Motor neuron (in vitro differentiated cells): ENCODE results near the gene STC2. TPM values are rescaled to one million over a fixed set of nuclear protein-coding genes. Genes with fewer than 3 reads are reported as not detected.

ENCODE experiments used
- ATAC-seq, 8 experiments: fragments of 200-7000 bp; cut with Tn5 transposase; replicated peaks in 6 of 8; 2 replicates each; pipeline ENCODE4 v1.8.0; 2021; ENCODE audit warnings: mild to moderate bottlenecking in 8 of 8, moderate library complexity in 8 of 8
- H3K27ac ChIP-seq, 2 donors: fragments of 250-450 bp; sonication (Bioruptor Pico); 2 replicates each; pipeline ENCODE4 v1.9.0; 2021; ENCODE audit warnings: antibody characterized with exemption in 2 of 2, mild to moderate bottlenecking in 2 of 2, moderate library complexity in 1 of 2
- H3K4me1 ChIP-seq, 2 donors: fragments of 250-450 bp; sonication (Bioruptor Pico); replicated peaks in 1 of 2; 2 replicates each; pipeline ENCODE4 v1.6.1; 2021; ENCODE audit warnings: antibody characterized with exemption in 2 of 2, mild to moderate bottlenecking in 2 of 2, moderate library complexity in 1 of 2
- H3K4me3 ChIP-seq, 5 donors: fragments of 250-450 bp; sonication (Bioruptor Pico); 2 replicates each; pipeline ENCODE4 v1.9.0; 2021; ENCODE audit warnings: antibody characterized with exemption in 5 of 5, mild to moderate bottlenecking in 5 of 5, moderate library complexity in 4 of 5
- WGBS, 10 experiments: fragments of 450-650 bp; shearing (Covaris generic); methylation state at CpG; one replicate each; pipeline ENCODE4 v1.0.0; 2022; 5-methylcytosine and 5-hydroxymethylcytosine counted together
- in situ Hi-C, 9 experiments: fragments of 400-800 bp; cut with MboI; loops; one replicate each; pipeline ENCODE4 v1.15.0; 2021; ENCODE audit warnings: low sequenced_read_pairs in 9 of 9, low pct_unique_long_range_greater_than_20kb in 2 of 9; ENCODE audit not compliant: unreplicated experiment in 9 of 9
- total RNA-seq, 8 experiments: library from RNA; unstranded; fragments of 300-600 nt; gene quantifications; 2 replicates each; pipeline versions ENCODE4 v1.2.3 to v1.2.4, GENCODE V29; 2022

Gene STC2
- total RNA-seq, 8 experiments from 2014 or later, result 2.3 to 92.3 (median 13.9) TPM

GRCh38 chr5:173283318-173284288 lies 44.6 kb downstream of the STC2 start:
- peaks cover 0 to 2% of the 10 kb centered on the region in 2 donors for H3K4me1 ChIP-seq
- peak overlapping the region; percentile 7 to 25 (median 19) for H3K4me3 ChIP-seq
- H3K27ac ChIP-seq, result no peak overlapping the region
- ATAC-seq, result peak; percentile 81 to 98 (median 96)
- WGBS, 10 experiments, result 0 to 86% (median 11%) methylated on average over 1 to 27 of the region's 45 CpGs; no CpG with 5 or more reads in 2 of the 10 experiments
- in situ Hi-C loops, result loop anchor here in 5 of 9 experiments (25.0 kb wide), 3 partner anchors 296 to 571 kb away; partner anchors contain the start of gene ATP6V0E1 (in 2 of the 5)

- no peak for ATAC-seq
- Histone ChIP-seq H3K27ac (no peak overlapping the region), H3K4me1 (peaks cover 0 to 2% of the 10 kb centered on the region in 2 donors), H3K4me3 (no peak overlapping the region)
- WGBS, 10 experiments, result 67 to 92% (median 82%) methylated on average over 2 to 7 of the region's 10 CpGs; no CpG with 5 or more reads in 4 of the 10 experiments
- in situ Hi-C loops, result loop anchor here in 5 of 9 experiments (25.0 kb wide), 3 partner anchors 296 to 571 kb away; partner anchors contain the start of gene ATP6V0E1 (in 2 of the 5)
Observed at GRCh38 chr5:173282916-173283315, 45.3 kb downstream of the STC2 start.

- 14 to 46% (median 28%) methylated on average over 1 to 6 of the region's 6 CpGs for WGBS, 10 experiments
- Histone ChIP-seq H3K4me3 (no peak overlapping the region), H3K27ac (no peak overlapping the region), H3K4me1 (peaks cover 0 to 2% of the 10 kb centered on the region in 2 donors)
- ATAC-seq, result peak in 5 of 8 experiments; percentile 18 to 78 (median 38)
- in situ Hi-C loops, result loop anchor here in 5 of 9 experiments (25.0 kb wide), 3 partner anchors 295 to 570 kb away; partner anchors contain the start of gene ATP6V0E1 (in 2 of the 5)
Observed at GRCh38 chr5:173281910-173282309, 46.3 kb downstream of the STC2 start.

GRCh38 chr5:173279166-173279565 lies 49.0 kb downstream of the STC2 start:
- Histone ChIP-seq H3K4me1 (peaks cover 0 to 2% of the 10 kb centered on the region in 2 donors), H3K4me3 (no peak overlapping the region), H3K27ac (no peak overlapping the region)
- in situ Hi-C loops, result loop anchor here in 5 of 9 experiments (25.0 kb wide), 3 partner anchors 292 to 567 kb away; partner anchors contain the start of gene ATP6V0E1 (in 2 of the 5)
- WGBS, 10 experiments, result 69 to 100% (median 88%) methylated on average over 1 to 4 of the region's 5 CpGs; no CpG with 5 or more reads in 3 of the 10 experiments
- no peak for ATAC-seq

- no peaks in the 10 kb centered on the region for H3K4me1 ChIP-seq
- no peak overlapping the region for H3K4me3 ChIP-seq
- in situ Hi-C loops, result loop anchor here in 5 of 9 experiments (25.0 kb wide), 3 partner anchors 291 to 566 kb away; partner anchors contain the start of gene ATP6V0E1 (in 2 of the 5)
- no peak for ATAC-seq
- no peak overlapping the region for H3K27ac ChIP-seq
- WGBS, 10 experiments, result 36 to 100% (median 70%) methylated on average over 1 to 5 of the region's 5 CpGs; no CpG with 5 or more reads in 2 of the 10 experiments
Observed at GRCh38 chr5:173278641-173279040, 49.6 kb downstream of the STC2 start.

- peak in 1 of 8 experiments; percentile 15 for ATAC-seq
Observed at GRCh38 chr5:173278172-173278571, 50.0 kb downstream of the STC2 start.

GRCh38 chr5:173274771-173275170 lies 53.4 kb downstream of the STC2 start:
- no peak overlapping the region for H3K27ac ChIP-seq
- in situ Hi-C loops, result loop anchor here in 5 of 9 experiments (25.0 kb wide), 3 partner anchors 287 to 562 kb away; partner anchors contain the start of gene ATP6V0E1 (in 3 of the 5)
- no peaks in the 10 kb centered on the region for H3K4me1 ChIP-seq
- no peak for ATAC-seq
- WGBS, 10 experiments, result 0 to 83% (median 56%) methylated on average over 1 of the region's 1 CpG; no CpG with 5 or more reads in 1 of the 10 experiments
- H3K4me3 ChIP-seq, result no peak overlapping the region

More at GRCh38 chr5:173278172-173278571, 50.0 kb downstream of the STC2 start:
- in situ Hi-C loops, result loop anchor here in 5 of 9 experiments (25.0 kb wide), 3 partner anchors 291 to 566 kb away; partner anchors contain the start of gene ATP6V0E1 (in 2 of the 5)
- H3K27ac ChIP-seq, result no peak overlapping the region
- no peak overlapping the region for H3K4me3 ChIP-seq
- H3K4me1 ChIP-seq, result no peaks in the 10 kb centered on the region
- WGBS, 10 experiments, result 41 to 100% (median 80%) methylated on average over 1 to 8 of the region's 9 CpGs; no CpG with 5 or more reads in 1 of the 10 experiments

GRCh38 chr5:173271419-173271818 lies 56.8 kb downstream of the STC2 start:
- no peak overlapping the region for H3K27ac ChIP-seq
- no peak for ATAC-seq
- H3K4me3 ChIP-seq, result no peak overlapping the region
- 40 to 100% (median 82%) methylated on average over 1 to 7 of the region's 10 CpGs; no CpG with 5 or more reads in 3 of the 10 experiments for WGBS, 10 experiments
- no peaks in the 10 kb centered on the region for H3K4me1 ChIP-seq
- in situ Hi-C loops, result loop anchor here in 1 of 9 experiments (25.0 kb wide), 1 partner anchor 284 kb away; the partner anchor contains the start of gene ATP6V0E1

- in situ Hi-C loops, result loop anchor here in 1 of 9 experiments (25.0 kb wide), 1 partner anchor 282 kb away; the partner anchor contains the start of gene ATP6V0E1
- no peak overlapping the region for H3K27ac ChIP-seq
- no peaks in the 10 kb centered on the region for H3K4me1 ChIP-seq
- H3K4me3 ChIP-seq, result no peak overlapping the region
- 21 to 87% (median 73%) methylated on average over 1 to 11 of the region's 14 CpGs; no CpG with 5 or more reads in 3 of the 10 experiments for WGBS, 10 experiments
- no peak for ATAC-seq
Observed at GRCh38 chr5:173268750-173269432, 59.3 kb downstream of the STC2 start.

- peak in 5 of 8 experiments; percentile 29 to 93 (median 50) for ATAC-seq
- in situ Hi-C loops, result loop anchor here in 1 of 9 experiments (25.0 kb wide), 1 partner anchor 278 kb away; the partner anchor contains the start of gene ATP6V0E1
- H3K4me1 ChIP-seq, result no peaks in the 10 kb centered on the region
- no peak overlapping the region for H3K27ac ChIP-seq
- 0 to 83% (median 62%) methylated on average over 1 to 8 of the region's 10 CpGs; no CpG with 5 or more reads in 3 of the 10 experiments for WGBS, 10 experiments
- no peak overlapping the region for H3K4me3 ChIP-seq
Observed at GRCh38 chr5:173265433-173265832, 62.8 kb downstream of the STC2 start.
